Limb (tissue), 2 donors: ENCODE results near the gene SNRPD3.
"Not testable (repeated sequence)": the region's sequence is repeated elsewhere in the genome, so short reads cannot be mapped to it uniquely, and the experiment has no call there.

ENCODE experiments used
- DNase-seq, 2 donors: peaks; one replicate each; pipeline ENCODE4 v3.0.0-alpha.2; 2016; ENCODE audit errors: extremely low spot score in 2 of 2

The SNRPD3 gene

GRCh38 chr22:24608327-24608726 is 52.5 kb downstream of the SNRPD3 start:
- not testable (repeated sequence) for DNase-seq

DNA sequence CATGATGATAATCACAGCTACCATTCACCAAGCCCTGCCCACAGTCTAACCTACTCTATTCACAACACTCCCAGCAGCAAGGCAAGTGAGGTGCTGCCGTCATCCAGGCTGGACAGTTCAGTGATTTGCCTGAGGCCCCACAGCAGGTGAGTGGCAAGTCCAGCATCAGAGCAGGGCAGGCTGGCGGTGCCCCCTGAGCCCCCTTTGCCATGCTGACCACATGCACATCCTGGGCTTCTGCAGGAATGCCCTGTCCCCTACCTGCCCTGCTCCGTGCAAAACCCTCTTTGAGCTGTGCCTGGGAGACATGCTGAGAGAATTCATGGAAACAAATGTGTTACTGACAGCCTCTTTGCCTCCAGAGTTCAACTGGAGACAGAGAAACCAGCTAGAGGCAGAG is 54.1 kb downstream of the SNRPD3 start:
- DNase-seq: not testable (repeated sequence)

DNA sequence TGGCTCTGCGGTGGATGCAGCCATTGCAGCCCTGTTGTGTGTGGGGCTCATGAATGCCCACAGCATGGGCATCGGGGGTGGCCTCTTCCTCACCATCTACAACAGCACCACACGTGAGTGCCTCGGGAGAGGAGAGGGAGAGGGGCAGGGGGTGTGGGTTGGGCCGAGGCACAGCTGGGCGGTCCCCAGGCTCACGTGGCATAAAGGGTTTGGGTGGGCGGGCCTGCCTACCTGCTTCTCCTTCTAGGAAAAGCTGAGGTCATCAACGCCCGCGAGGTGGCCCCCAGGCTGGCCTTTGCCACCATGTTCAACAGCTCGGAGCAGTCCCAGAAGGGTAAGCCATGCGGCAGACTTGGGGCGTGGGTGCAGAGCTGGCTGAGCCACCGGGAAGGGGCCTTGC is 59.0 kb downstream of the SNRPD3 start:
- DNase-seq: not testable (repeated sequence)

DNA sequence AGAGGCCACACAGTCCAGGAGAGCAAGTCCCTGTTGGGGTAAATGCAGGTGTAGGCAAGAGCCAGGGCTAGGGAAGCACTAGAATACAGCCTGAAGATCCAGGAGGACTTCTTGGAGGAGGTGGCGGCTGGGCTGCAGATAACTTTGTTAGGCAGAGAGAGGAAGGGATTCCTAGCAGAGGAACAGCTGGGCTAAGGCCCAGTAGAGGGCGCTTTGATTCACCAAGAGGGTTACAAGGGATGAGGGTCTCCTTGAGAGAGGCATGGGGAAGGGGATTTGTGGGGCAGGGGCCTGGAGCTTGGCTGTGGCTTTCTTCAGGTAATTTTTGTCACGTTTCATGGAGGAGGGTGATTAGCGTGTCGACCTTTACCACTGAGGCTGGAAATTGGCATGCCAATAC is 65.4 kb downstream of the SNRPD3 start:
- not testable (repeated sequence) for DNase-seq

DNA sequence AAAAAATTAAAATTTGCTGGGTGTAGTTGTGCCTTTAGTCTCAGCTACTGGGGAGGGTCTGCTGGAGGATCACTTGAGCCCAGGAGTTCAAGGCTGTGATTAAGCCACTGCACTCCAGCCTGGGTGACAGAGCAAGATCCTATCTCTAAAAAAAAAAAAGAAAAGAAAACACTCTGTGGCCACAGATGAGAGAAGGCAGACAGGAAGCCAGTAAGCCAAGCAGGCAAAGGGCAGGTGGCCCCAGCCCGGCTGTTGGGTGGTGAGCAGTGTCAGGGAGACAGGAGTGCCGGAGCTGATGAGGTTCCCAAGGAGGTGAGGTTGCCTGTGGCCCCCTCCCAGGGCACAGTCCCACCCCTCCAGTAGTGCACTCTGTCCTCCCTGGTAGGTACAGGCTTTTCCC is 66.8 kb downstream of the SNRPD3 start:
- not testable (repeated sequence) for DNase-seq
